ENCODE measurements around the gene KCNIP3. TPM values are rescaled to one million over a fixed set of nuclear protein-coding genes. Genes with fewer than 3 reads are reported as not detected.

KCNIP3 gene
- polyA plus RNA-seq, 1 of the 3 experiments (the other 2 are of a cell fraction), result 0.97 TPM

DNA sequence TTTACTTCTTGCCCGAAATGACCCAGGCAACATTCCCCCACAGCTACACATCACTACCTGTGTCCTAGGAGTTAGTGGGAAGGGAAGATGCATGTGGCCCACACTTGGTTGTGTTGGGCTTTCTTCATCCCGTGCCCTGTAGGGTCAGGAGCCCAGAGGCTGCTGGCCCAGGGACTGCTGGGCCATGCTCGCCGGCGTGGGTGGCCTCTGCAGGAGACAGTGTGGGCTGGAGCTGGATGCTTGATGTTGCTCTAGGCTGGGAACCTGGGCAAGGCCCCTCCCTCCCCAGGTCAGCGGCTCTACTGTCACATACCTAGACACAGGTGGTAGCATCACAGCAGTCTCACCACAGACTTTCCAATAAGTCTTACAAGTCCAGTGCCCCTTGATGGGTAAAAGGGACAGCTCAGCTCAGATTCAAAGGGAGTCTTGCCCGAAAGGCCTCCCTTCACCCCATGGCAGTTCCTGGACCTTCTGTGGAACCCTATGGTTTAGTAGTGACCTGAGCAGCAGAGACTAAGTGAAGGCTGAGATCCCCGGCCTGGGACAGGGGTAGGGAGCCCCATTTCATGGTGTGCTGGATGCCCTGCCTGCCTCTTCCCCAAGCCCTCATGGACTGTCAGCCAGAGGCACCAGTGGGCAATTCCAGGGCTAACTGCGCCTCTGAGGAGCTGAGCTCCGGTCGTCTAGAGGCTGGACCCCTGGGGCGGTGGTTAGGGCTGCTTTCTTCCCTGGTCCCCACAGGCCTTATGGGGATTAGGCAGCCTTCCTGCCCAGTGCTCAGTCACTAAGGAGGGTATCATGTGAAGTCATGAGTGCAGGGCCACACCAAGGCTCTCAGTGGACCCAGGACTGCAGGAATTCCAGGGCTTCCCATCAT, 59.9 kb downstream of the KCNIP3 start:
- Histone ChIP-seq H3F3A (replicated peaks; ENCODE audit: insufficient read depth) (no peaks in the 10 kb centered on the region), H3K9me3 (no peaks in the 10 kb centered on the region), H3K27me3 (ENCODE audit: insufficient read depth) (peaks cover 5% of the 10 kb centered on the region; the same call in 1 of the 2 replicates), H3K27ac (ENCODE audit: low read depth in 2 of 2, low read length in 1 of 2) (no peak overlapping the region), H3K4me3 (ENCODE audit: low read depth in 2 of 2, low read length in 1 of 2) (no peak overlapping the region), H3K4me1 (ENCODE audit: control insufficient read depth in 1 of 2, insufficient read depth in 2 of 2, low read depth in 1 of 2, low read length in 1 of 2) (no peaks in the 10 kb centered on the region), H3K4me2 (no peak overlapping the region), H3K36me3 (replicated peaks in 1 of 2; ENCODE audit: control insufficient read depth in 1 of 2, insufficient read depth in 2 of 2, low read length in 1 of 2) (no peaks in the 10 kb centered on the region), H2AFZ (ENCODE audit: low read depth) (no peak overlapping the region), H4K20me1 (ENCODE audit: insufficient read depth) (no peaks in the 10 kb centered on the region), H3K79me2 (ENCODE audit: insufficient read depth) (no peaks in the 10 kb centered on the region), H3K9me2 (no peaks in the 10 kb centered on the region), H3K9ac (no peak overlapping the region)
- ChIA-PET POLR2A (no interaction called here), CTCF (interaction anchor here (0.9 to 3.6 kb wide), 3 partner anchors 9 to 12 kb away, joined by 3 to 26 read pairs (median 3); no protein-coding TSS in a partner anchor)
- TF ChIP-seq SMC3 (IDR thresholded peaks at IDR 0.05; ENCODE audit: low read depth, low read length) (no peak), CHD2 (IDR thresholded peaks at IDR 0.05; ENCODE audit: low read length, partially characterized antibody) (no peak), IRF3 (IDR thresholded peaks at IDR 0.05; ENCODE audit: low read depth, low read length) (no peak), FOXJ3 (CRISPR knock-in tag; IDR thresholded peaks at IDR 0.05) (no peak), NRF1 (IDR thresholded peaks at IDR 0.05; ENCODE audit: low read depth, low read length) (no peak), GATA2 (CRISPR knock-in tag; IDR thresholded peaks at IDR 0.05) (no peak), MAX (IDR thresholded peaks at IDR 0.05; ENCODE audit: low read depth) (no peak), RAD21 (IDR thresholded peaks at IDR 0.05; ENCODE audit: low read length) (no peak), RFX5 (IDR thresholded peaks at IDR 0.05; ENCODE audit: low read length) (no peak), REST (IDR thresholded peaks at IDR 0.05; ENCODE audit: low read depth, low read length) (no peak), TCF12 (IDR thresholded peaks at IDR 0.05) (no peak), MEF2A (IDR thresholded peaks at IDR 0.05; ENCODE audit: borderline replicate concordance, low read depth) (no peak)
- TF ChIP-seq, protein P1, sequence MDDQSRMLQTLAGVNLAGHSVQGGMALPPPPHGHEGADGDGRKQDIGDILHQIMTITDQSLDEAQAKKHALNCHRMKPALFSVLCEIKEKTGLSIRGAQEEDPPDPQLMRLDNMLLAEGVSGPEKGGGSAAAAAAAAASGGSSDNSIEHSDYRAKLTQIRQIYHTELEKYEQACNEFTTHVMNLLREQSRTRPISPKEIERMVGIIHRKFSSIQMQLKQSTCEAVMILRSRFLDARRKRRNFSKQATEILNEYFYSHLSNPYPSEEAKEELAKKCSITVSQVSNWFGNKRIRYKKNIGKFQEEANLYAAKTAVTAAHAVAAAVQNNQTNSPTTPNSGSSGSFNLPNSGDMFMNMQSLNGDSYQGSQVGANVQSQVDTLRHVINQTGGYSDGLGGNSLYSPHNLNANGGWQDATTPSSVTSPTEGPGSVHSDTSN (IDR thresholded peaks at IDR 0.05), result no peak
- 46% methylated on average over 10 of the region's 12 CpGs for WGBS (ENCODE audit: low lambda C conversion rate)
- no peak for DNase-seq
